Measurements from ENCODE around the gene NSMF.

DNA sequence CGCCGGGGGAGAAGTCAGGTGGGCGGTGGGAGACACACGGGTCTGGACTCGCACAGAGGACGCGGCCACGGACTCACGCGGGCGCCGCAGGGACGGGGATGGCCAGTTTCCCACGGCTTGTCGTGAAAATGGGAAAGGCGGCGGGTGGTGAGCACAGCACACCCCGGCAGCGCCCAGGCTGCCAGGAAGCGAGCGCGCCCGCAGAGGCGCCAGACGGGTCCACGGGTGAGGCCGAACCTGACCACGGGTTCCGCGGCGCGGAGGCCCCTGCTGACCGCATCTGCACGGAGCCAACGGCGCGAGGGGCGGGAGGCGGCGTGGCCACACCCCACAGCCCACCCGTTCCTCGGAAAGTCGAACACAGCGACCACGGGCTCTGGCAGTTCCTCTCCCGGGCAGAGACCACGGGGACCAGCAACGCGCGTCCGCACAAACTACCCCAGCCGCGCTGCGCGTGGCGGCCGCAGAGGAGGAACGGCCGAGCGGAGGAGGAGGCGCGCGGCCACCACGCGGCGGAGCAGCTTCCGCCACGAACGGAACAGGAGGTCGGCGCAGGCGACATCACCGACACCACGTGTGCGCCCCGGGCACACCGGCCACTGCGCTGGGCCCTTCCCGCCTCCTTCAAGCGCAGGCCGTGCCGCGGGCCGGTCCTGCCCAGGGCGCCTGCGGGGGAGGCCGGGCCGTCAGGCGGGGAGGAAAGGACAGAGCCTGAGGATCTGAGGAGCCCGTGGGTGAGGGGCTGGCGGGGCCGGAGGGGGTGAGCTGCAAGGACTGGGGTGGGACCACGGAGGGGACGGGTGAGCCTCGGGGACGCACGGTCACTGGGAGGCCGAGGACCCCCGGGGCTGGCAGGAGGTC lies 41.7 kb downstream of the NSMF start:
- no peak for TF ChIP-seq POLR2A (IDR thresholded peaks at IDR 0.05; ENCODE audit: control extremely low read depth in 1 of 2, low read depth in 2 of 2, low read length in 2 of 2)
- no peak for TF ChIP-seq RAD21 (IDR thresholded peaks at IDR 0.05 in 1 of 2, conservative IDR thresholded peaks at IDR 0.05 in 1 of 2; ENCODE audit: low read depth in 2 of 2, low read length in 2 of 2)
- TF ChIP-seq JUND (IDR thresholded peaks at IDR 0.05; ENCODE audit: low read length): no peak
- no peak for TF ChIP-seq POLR2AphosphoS5 (IDR thresholded peaks at IDR 0.05; ENCODE audit: low read depth, low read length)
- TF ChIP-seq, protein P1, sequence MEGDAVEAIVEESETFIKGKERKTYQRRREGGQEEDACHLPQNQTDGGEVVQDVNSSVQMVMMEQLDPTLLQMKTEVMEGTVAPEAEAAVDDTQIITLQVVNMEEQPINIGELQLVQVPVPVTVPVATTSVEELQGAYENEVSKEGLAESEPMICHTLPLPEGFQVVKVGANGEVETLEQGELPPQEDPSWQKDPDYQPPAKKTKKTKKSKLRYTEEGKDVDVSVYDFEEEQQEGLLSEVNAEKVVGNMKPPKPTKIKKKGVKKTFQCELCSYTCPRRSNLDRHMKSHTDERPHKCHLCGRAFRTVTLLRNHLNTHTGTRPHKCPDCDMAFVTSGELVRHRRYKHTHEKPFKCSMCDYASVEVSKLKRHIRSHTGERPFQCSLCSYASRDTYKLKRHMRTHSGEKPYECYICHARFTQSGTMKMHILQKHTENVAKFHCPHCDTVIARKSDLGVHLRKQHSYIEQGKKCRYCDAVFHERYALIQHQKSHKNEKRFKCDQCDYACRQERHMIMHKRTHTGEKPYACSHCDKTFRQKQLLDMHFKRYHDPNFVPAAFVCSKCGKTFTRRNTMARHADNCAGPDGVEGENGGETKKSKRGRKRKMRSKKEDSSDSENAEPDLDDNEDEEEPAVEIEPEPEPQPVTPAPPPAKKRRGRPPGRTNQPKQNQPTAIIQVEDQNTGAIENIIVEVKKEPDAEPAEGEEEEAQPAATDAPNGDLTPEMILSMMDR (IDR thresholded peaks at IDR 0.05; ENCODE audit: control extremely low read depth in 1 of 3, insufficient read depth in 1 of 3, low read depth in 1 of 3, low read length in 3 of 3): no peak
- TF ChIP-seq CREB1 (IDR thresholded peaks at IDR 0.05): no peak
- TF ChIP-seq TCF12 (IDR thresholded peaks at IDR 0.05; ENCODE audit: low read depth, low read length): no peak

Data from H1 (cell line).